Spinal cord (tissue), 10 donors: Measurements from ENCODE around the gene MAP4. TPM values are rescaled to one million over a fixed set of nuclear protein-coding genes. Genes with fewer than 3 reads are reported as not detected.
A peak's percentile ranks its signal among the peaks of the same experiment; 100 is the strongest.

Experiments
- DNase-seq, 6 donors: peaks; one replicate each; pipeline versions ENCODE4 v3.0.0 to v3.0.0-alpha.2; 2013 to 2015; ENCODE audit warnings: low spot score in 6 of 6, low read depth in 4 of 6
- H3K27ac ChIP-seq: one replicate; pipeline ENCODE4 v1.5.1; 2013; ENCODE audit warnings: low read depth, low read length, control low read depth
- H3K27me3 ChIP-seq: one replicate; pipeline ENCODE4 v1.6.1; 2013; ENCODE audit warnings: low read length; ENCODE audit not compliant: control insufficient read depth, insufficient read depth
- H3K36me3 ChIP-seq: one replicate; pipeline ENCODE4 v1.6.1; 2013; ENCODE audit warnings: low read length; ENCODE audit not compliant: control insufficient read depth, insufficient read depth
- H3K4me1 ChIP-seq: one replicate; pipeline ENCODE4 v1.6.1; 2013; ENCODE audit warnings: low read length; ENCODE audit not compliant: control insufficient read depth, insufficient read depth
- H3K4me3 ChIP-seq: one replicate; pipeline ENCODE4 v1.5.1; 2013; ENCODE audit warnings: low read depth, low read length, control low read depth
- H3K9me3 ChIP-seq: one replicate; pipeline ENCODE4 v1.6.1; 2013; ENCODE audit warnings: low read length; ENCODE audit not compliant: control insufficient read depth, insufficient read depth
- WGBS: methylation state at CpG from one replicate; pipeline ENCODE4 v1.1.5; 2013; ENCODE audit warnings: missing lambda C conversion rate; ENCODE audit not compliant: insufficient coverage; 5-methylcytosine and 5-hydroxymethylcytosine counted together
- polyA plus RNA-seq, 2 donors: library from polyadenylated mRNA; unstranded; fragments of 120-200 nt; gene quantifications; one replicate each; pipeline ENCODE4 v1.2.1, GENCODE V29; 2013; ENCODE audit not compliant: insufficient read length in 2 of 2
- total RNA-seq, 2 donors: library from RNA; depleted of rRNA in 1 of 2; stranded (reverse); fragments of 120-200 nt in 1 of 2; fragments of >200 nt in 1 of 2; gene quantifications; one replicate each; pipeline versions ENCODE4 v1.2.3 to v1.2.4, GENCODE V29; 2013 to 2014
- donor health status: healthy.

MAP4 gene
- total and polyA plus RNA-seq, 4 donors: 123 to 344 (median 278) TPM

GRCh38 chr3:47863391-47864128 lies 152.7 kb downstream of the MAP4 start:
- no peak for DNase-seq
- Histone ChIP-seq H3K9me3 (no peaks in the 10 kb centered on the region), H3K27me3 (no peaks in the 10 kb centered on the region), H3K4me3 (no peak overlapping the region), H3K36me3 (peaks cover 80% of the 10 kb centered on the region), H3K4me1 (no peaks in the 10 kb centered on the region), H3K27ac (no peak overlapping the region)
- 92% methylated on average over 10 of the region's 12 CpGs for WGBS

GRCh38 chr3:47859956-47860605 lies 156.1 kb downstream of the MAP4 start:
- 91% methylated on average over 3 of the region's 4 CpGs for WGBS
- H3K9me3 ChIP-seq: no peaks in the 10 kb centered on the region
- H3K4me3 ChIP-seq: no peak overlapping the region
- DNase-seq: no peak
- H3K4me1 ChIP-seq: no peaks in the 10 kb centered on the region
- H3K27me3 ChIP-seq: no peaks in the 10 kb centered on the region
- peaks cover 83% of the 10 kb centered on the region for H3K36me3 ChIP-seq
- no peak overlapping the region for H3K27ac ChIP-seq

GRCh38 chr3:47857151-47857550 lies 159.1 kb downstream of the MAP4 start:
- Histone ChIP-seq H3K4me3 (no peak overlapping the region), H3K27ac (no peak overlapping the region), H3K36me3 (peaks cover 92% of the 10 kb centered on the region), H3K9me3 (no peaks in the 10 kb centered on the region), H3K27me3 (no peaks in the 10 kb centered on the region), H3K4me1 (peaks cover 16% of the 10 kb centered on the region)
- no peak for DNase-seq
- WGBS: 70% methylated on average over 1 of the region's 2 CpGs

GRCh38 chr3:47856669-47857068 lies 159.5 kb downstream of the MAP4 start:
- no peaks in the 10 kb centered on the region for H3K9me3 ChIP-seq
- no peak for DNase-seq
- no peak overlapping the region for H3K4me3 ChIP-seq
- peaks cover 95% of the 10 kb centered on the region for H3K36me3 ChIP-seq
- no peak overlapping the region for H3K27ac ChIP-seq
- H3K4me1 ChIP-seq: peaks cover 21% of the 10 kb centered on the region
- 92% methylated on average over 11 of the region's 11 CpGs for WGBS
- no peaks in the 10 kb centered on the region for H3K27me3 ChIP-seq

- Histone ChIP-seq H3K27ac (no peak overlapping the region), H3K27me3 (no peaks in the 10 kb centered on the region), H3K36me3 (peaks cover 95% of the 10 kb centered on the region), H3K9me3 (no peaks in the 10 kb centered on the region), H3K4me1 (peaks cover 26% of the 10 kb centered on the region), H3K4me3 (no peak overlapping the region)
- DNase-seq: no peak
- WGBS: 92% methylated on average over 15 of the region's 21 CpGs
These were observed 160.5 kb downstream of the MAP4 start for GRCh38 chr3:47855461-47856383.

GRCh38 chr3:47854720-47855455 lies 161.3 kb downstream of the MAP4 start:
- Histone ChIP-seq H3K4me1 (peaks cover 26% of the 10 kb centered on the region), H3K4me3 (no peak overlapping the region), H3K27ac (no peak overlapping the region), H3K36me3 (peaks cover 98% of the 10 kb centered on the region), H3K27me3 (no peaks in the 10 kb centered on the region), H3K9me3 (no peaks in the 10 kb centered on the region)
- no peak for DNase-seq
- 93% methylated on average over 12 of the region's 14 CpGs for WGBS

- no peak overlapping the region for H3K27ac ChIP-seq
- peaks cover 100% of the 10 kb centered on the region for H3K36me3 ChIP-seq
- H3K27me3 ChIP-seq: no peaks in the 10 kb centered on the region
- H3K4me1 ChIP-seq: peaks cover 26% of the 10 kb centered on the region
- no peak for DNase-seq
- no peak overlapping the region for H3K4me3 ChIP-seq
- 82% methylated on average over 11 of the region's 11 CpGs for WGBS
- H3K9me3 ChIP-seq: no peaks in the 10 kb centered on the region
These were observed 161.9 kb downstream of the MAP4 start for GRCh38 chr3:47854267-47854666.

- no peak overlapping the region for H3K27ac ChIP-seq
- H3K36me3 ChIP-seq: peaks cover 100% of the 10 kb centered on the region
- 65% methylated on average over 23 of the region's 36 CpGs for WGBS
- peak in 2 of 6 donors; percentile 9 to 41 for DNase-seq
- no peaks in the 10 kb centered on the region for H3K9me3 ChIP-seq
- peaks cover 26% of the 10 kb centered on the region for H3K4me1 ChIP-seq
- H3K4me3 ChIP-seq: no peak overlapping the region
- H3K27me3 ChIP-seq: no peaks in the 10 kb centered on the region
These were observed 163.3 kb downstream of the MAP4 start for GRCh38 chr3:47852604-47853602.
